HepG2 (cell line): Measurements from ENCODE around the gene TBC1D25. TPM values are rescaled to one million over a fixed set of nuclear protein-coding genes. Genes with fewer than 3 reads are reported as not detected.

ENCODE experiments used
- ATAC-seq: fragments of 200-7000 bp; cut with Tn5 transposase; 3 replicates; pipeline ENCODE4 v1.9.1; 2020; ENCODE audit warnings: mild to moderate bottlenecking, moderate library complexity
- BruUV-seq: library from RNA; stranded (reverse); fragments of 400-500 nt; replicated peaks from 2 replicates; lab custom pipeline; 2021; lab: Mats Ljungman, UMichigan
- CTCF ChIA-PET: fragments of 300-600 bp; formaldehyde crosslinking; extraction: SDS; loops from one replicate; lab custom pipeline; 2021; ENCODE audit warnings: low total read pairs, inconsistent platforms, low intra/inter-chr PET ratio; lab: Yijun Ruan, JAX
- POLR2A ChIA-PET: fragments of 350-600 bp; sonication (Branson Sonifier 250); formaldehyde crosslinking; loops from one replicate; lab custom pipeline; 2020; ENCODE audit warnings: antibody characterized with exemption, inconsistent platforms; lab: Yijun Ruan, JAX
- DNase-seq: peaks from one replicate; pipeline ENCODE4 v3.0.0-alpha.2; 2015; ENCODE audit warnings: low spot score
- FAIRE-seq: peaks from 3 replicates; lab custom pipeline; 2011; peaks lifted over from hg19 to GRCh38; lab: Jason Lieb, UNC
- H2AFZ ChIP-seq: one replicate; pipeline ENCODE4 v1.6.1; 2011; ENCODE audit warnings: low read length, inconsistent platforms
- H3K27ac ChIP-seq: fragments of 300-600 bp; 3 replicates; pipeline ENCODE4 v1.8.0; 2011; ENCODE audit warnings: mixed run types, mild to moderate bottlenecking, mixed read lengths, low read length, inconsistent platforms; ENCODE audit not compliant: insufficient read depth; ENCODE audit errors: extremely low read length
- H3K27me3 ChIP-seq, 2 experiments: fragments of 200-600 bp in 1 of 2; 2 replicates in 1 of 2; 3 replicates in 1 of 2; pipeline versions ENCODE4 v1.6.0 to v1.8.0; 2011; ENCODE audit warnings: low read length in 2 of 2, mild to moderate bottlenecking in 2 of 2, moderate library complexity in 2 of 2, inconsistent platforms in 1 of 2; ENCODE audit not compliant: insufficient read depth in 2 of 2, control insufficient read depth in 1 of 2
- H3K36me3 ChIP-seq, 2 experiments: fragments of 200-600 bp in 1 of 2; replicated peaks in 1 of 2; 2 replicates in 1 of 2; 3 replicates in 1 of 2; pipeline versions ENCODE4 v1.5.1 to v1.8.0; 2011; ENCODE audit warnings: low read length in 2 of 2, inconsistent platforms in 1 of 2; ENCODE audit not compliant: insufficient read depth in 2 of 2, control insufficient read depth in 1 of 2
- H3K4me1 ChIP-seq: 2 replicates; pipeline ENCODE4 v1.5.1; 2012; ENCODE audit warnings: low read length, inconsistent platforms; ENCODE audit not compliant: insufficient read depth
- H3K4me2 ChIP-seq: 2 replicates; pipeline ENCODE4 v1.6.0; 2011; ENCODE audit warnings: low read depth, low read length, inconsistent platforms
- H3K4me3 ChIP-seq, 3 experiments: fragments of 200-600 bp in 1 of 3; sonication (generic), shearing (Covaris generic) in 1 of 3; replicated peaks in 1 of 3; 2 replicates each; pipeline ENCODE4 v1.5.1; 2011 to 2016; ENCODE audit warnings: low read length in 3 of 3, inconsistent platforms in 2 of 3, low read depth in 2 of 3, mild to moderate bottlenecking in 2 of 3, control low read depth in 1 of 3, mixed read lengths in 1 of 3; ENCODE audit not compliant: insufficient read depth in 1 of 3
- H3K79me2 ChIP-seq: one replicate; pipeline ENCODE4 v1.6.1; 2011; ENCODE audit warnings: low read length, inconsistent platforms; ENCODE audit not compliant: insufficient read depth
- H3K9ac ChIP-seq: 2 replicates; pipeline ENCODE4 v1.6.0; 2011; ENCODE audit warnings: mild to moderate bottlenecking, low read depth, low read length, inconsistent platforms; ENCODE audit not compliant: insufficient read depth
- H3K9me3 ChIP-seq: 2 replicates; pipeline ENCODE4 v1.5.1; 2012; ENCODE audit warnings: mild to moderate bottlenecking, low read length
- H4K20me1 ChIP-seq: 2 replicates; pipeline ENCODE4 v1.6.0; 2011; ENCODE audit warnings: inconsistent platforms, mild to moderate bottlenecking, low read length, moderate library complexity; ENCODE audit not compliant: insufficient read depth
- ARNT ChIP-seq: fragments of 450-650 bp; IDR thresholded peaks from 2 replicates; pipeline ENCODE4 v1.6.1; 2017
- ATRX ChIP-seq: sonication (generic); formaldehyde crosslinking; IDR thresholded peaks from 2 replicates; pipeline ENCODE4 v1.4.0; 2020; ENCODE audit warnings: missing genetic modification reagents, borderline replicate concordance
- DR1 ChIP-seq: sonication (generic); formaldehyde crosslinking; IDR thresholded peaks from 2 replicates; pipeline ENCODE4 v1.8.0; 2021; ENCODE audit warnings: mild to moderate bottlenecking, missing genetic modification reagents, inconsistent platforms
- ERF ChIP-seq: IDR thresholded peaks from 2 replicates; pipeline ENCODE4 v1.6.1; 2018; ENCODE audit warnings: missing biosample characterization, missing genetic modification reagents
- HOXA7 ChIP-seq: sonication (generic); formaldehyde crosslinking; IDR thresholded peaks from 2 replicates; pipeline ENCODE4 v1.8.1; 2022; ENCODE audit warnings: mild to moderate bottlenecking, missing genetic modification reagents, moderate library complexity
- MAFF ChIP-seq: IDR thresholded peaks from 2 replicates; pipeline ENCODE4 v1.6.1; 2011; ENCODE audit warnings: low read depth, low read length, improper control_type of control experiment
- MAFK ChIP-seq, 2 experiments: IDR thresholded peaks in 1 of 2; conservative IDR thresholded peaks in 1 of 2; 2 replicates each; pipeline ENCODE4 v1.6.1; 2011; ENCODE audit warnings: improper control_type of control experiment in 2 of 2, low read length in 2 of 2
- RAD21 ChIP-seq: fragments of 450-650 bp; formaldehyde crosslinking; IDR thresholded peaks from 2 replicates; pipeline ENCODE4 v1.5.0; 2020; ENCODE audit warnings: mild to moderate bottlenecking
- SP5 ChIP-seq: IDR thresholded peaks from 2 replicates; pipeline ENCODE4 v1.6.1; 2016; ENCODE audit warnings: low read depth, borderline replicate concordance
- YEATS4 ChIP-seq: sonication (generic); formaldehyde crosslinking; IDR thresholded peaks from 2 replicates; pipeline ENCODE4 v1.4.0; 2020; ENCODE audit warnings: missing genetic modification reagents, borderline replicate concordance
- ZMYM2 ChIP-seq: sonication (generic); formaldehyde crosslinking; IDR thresholded peaks from 2 replicates; pipeline ENCODE4 v1.8.0; 2022; ENCODE audit warnings: mild to moderate bottlenecking, missing genetic modification reagents
- WGBS: methylation state at CpG from one replicate; pipeline ENCODE4 v1.1.6; 2017; ENCODE audit warnings: low lambda C conversion rate; 5-methylcytosine and 5-hydroxymethylcytosine counted together
- in situ Hi-C: cut with HindIII; loops from 2 replicates; pipeline ENCODE4 v1.10.0; 2017; ENCODE audit warnings: low pct_unique_long_range_greater_than_20kb; ENCODE audit not compliant: extremely low pct_ligation_motif_present
- intact Hi-C: fragments of 100-400 bp; cut with micrococcal nuclease; formaldehyde crosslinking; loops from one replicate; pipeline ENCODE4 v1.10.0; 2022; ENCODE audit not compliant: unreplicated experiment
- polyA plus RNA-seq, 8 experiments: library from polyadenylated mRNA; depleted of rRNA in 3 of 8; stranded (reverse) in 7 of 8; unstranded in 1 of 8; fragments of >200 nt; fragmentation: Illumina TruSeq in 4 of 8; extraction: Trizol in 4 of 8; gene quantifications; 2 replicates each; pipeline versions ENCODE4 v1.2.1 to v1.2.3, GENCODE V29; 2011 to 2016; ENCODE audit warnings: low read depth in 4 of 8, missing spikeins in 1 of 8, mixed read lengths in 1 of 8; ENCODE audit not compliant: insufficient read depth in 1 of 8
- total RNA-seq, 5 experiments: library from RNA; depleted of rRNA; stranded (reverse); fragments of >200 nt; fragmentation: Illumina TruSeq; extraction: Trizol; gene quantifications; 2 replicates each; pipeline ENCODE4 v1.2.3, GENCODE V29; 2016; ENCODE audit warnings: low read depth in 1 of 5
- TF ChIP-seq, protein P1 (sequence below): sonication (generic); formaldehyde crosslinking; conservative IDR thresholded peaks from 2 replicates; pipeline ENCODE4 v1.4.0; 2020; ENCODE audit warnings: missing genetic modification reagents

Gene TBC1D25
- total and polyA plus RNA-seq, 2 of the 13 experiments (the other 11 are each of a cell fraction or from before 2014, with no cell fraction given), result 3.5 to 4.7 TPM

DNA sequence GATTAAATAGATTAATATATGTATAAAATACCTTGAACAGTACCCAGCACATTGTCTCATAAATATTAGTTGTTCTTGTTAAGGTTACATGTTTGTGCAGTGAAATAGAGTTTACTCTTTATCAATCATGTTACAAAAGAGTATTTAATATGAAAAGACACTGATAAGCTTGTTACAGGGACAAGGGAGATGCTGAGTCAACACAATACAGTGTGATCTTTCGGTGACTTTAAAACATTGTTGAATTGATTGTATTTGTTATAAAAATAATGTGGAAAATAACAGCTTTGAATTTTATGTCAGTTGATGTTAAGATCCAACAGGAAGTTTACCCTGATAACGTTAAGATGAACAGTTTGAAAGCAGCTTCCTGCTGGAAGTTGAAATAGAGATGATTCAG is 56.4 kb downstream of the TBC1D25 start:
- H3K79me2 ChIP-seq, result no peaks in the 10 kb centered on the region
- no peak overlapping the region for H3K4me2 ChIP-seq
- WGBS, result 61% methylated on average over 2 of the region's 2 CpGs
- ChIA-PET POLR2A (interaction anchor here (1.3 kb wide), 1 partner anchor 22 kb away, joined by 7 read pairs; the partner anchor contains the start of gene RBM3), CTCF (no interaction called here)
- no peak for ATAC-seq
- no peak overlapping the region for H3K4me3 ChIP-seq
- intact Hi-C loops, result no loop called here
- H3K27me3 ChIP-seq, result no peaks in the 10 kb centered on the region
- H3K9me3 ChIP-seq, result no peaks in the 10 kb centered on the region
- no peak overlapping the region for H2AFZ ChIP-seq
- H3K27ac ChIP-seq, result no peak overlapping the region
- BruUV-seq, result no TSS peak
- no peak for TF ChIP-seq SP5 (CRISPR knock-in tag)
- TF ChIP-seq MAFK (conservative IDR thresholded peaks at IDR 0.05 in 1 of 2, IDR thresholded peaks at IDR 0.05 in 1 of 2; ENCODE audit: low read length in 2 of 2), result peak; percentile 44 to 62; a peak in 3 of 4 replicates
- TF ChIP-seq, protein P1, sequence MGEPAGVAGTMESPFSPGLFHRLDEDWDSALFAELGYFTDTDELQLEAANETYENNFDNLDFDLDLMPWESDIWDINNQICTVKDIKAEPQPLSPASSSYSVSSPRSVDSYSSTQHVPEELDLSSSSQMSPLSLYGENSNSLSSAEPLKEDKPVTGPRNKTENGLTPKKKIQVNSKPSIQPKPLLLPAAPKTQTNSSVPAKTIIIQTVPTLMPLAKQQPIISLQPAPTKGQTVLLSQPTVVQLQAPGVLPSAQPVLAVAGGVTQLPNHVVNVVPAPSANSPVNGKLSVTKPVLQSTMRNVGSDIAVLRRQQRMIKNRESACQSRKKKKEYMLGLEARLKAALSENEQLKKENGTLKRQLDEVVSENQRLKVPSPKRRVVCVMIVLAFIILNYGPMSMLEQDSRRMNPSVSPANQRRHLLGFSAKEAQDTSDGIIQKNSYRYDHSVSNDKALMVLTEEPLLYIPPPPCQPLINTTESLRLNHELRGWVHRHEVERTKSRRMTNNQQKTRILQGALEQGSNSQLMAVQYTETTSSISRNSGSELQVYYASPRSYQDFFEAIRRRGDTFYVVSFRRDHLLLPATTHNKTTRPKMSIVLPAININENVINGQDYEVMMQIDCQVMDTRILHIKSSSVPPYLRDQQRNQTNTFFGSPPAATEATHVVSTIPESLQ (CRISPR knock-in tag), result no peak
- TF ChIP-seq DR1 (CRISPR knock-in tag), result no peak
- peak; percentile 47; the same call in 1 of the 2 replicates for TF ChIP-seq MAFF
- TF ChIP-seq ATRX (CRISPR knock-in tag), result no peak
- no peak for TF ChIP-seq ZMYM2 (CRISPR knock-in tag)
- TF ChIP-seq RAD21 (CRISPR knock-in tag), result no peak
- TF ChIP-seq ARNT, result no peak
- TF ChIP-seq ERF (CRISPR knock-in tag), result no peak
- no peak for TF ChIP-seq HOXA7 (CRISPR knock-in tag)
- TF ChIP-seq YEATS4 (CRISPR knock-in tag), result no peak
- peaks cover 32% of the 10 kb centered on the region for H3K4me1 ChIP-seq
- H3K9ac ChIP-seq, result no peak overlapping the region
- in situ Hi-C loops, result no loop called here
- no peaks in the 10 kb centered on the region for H4K20me1 ChIP-seq
- FAIRE-seq, result no peak
- DNase-seq, result no peak
- peaks cover 2 to 5% of the 10 kb centered on the region in 2 experiments; a peak in 3 of 5 replicates for H3K36me3 ChIP-seq
